HG02610 (cell line): Measurements from ENCODE around the gene RANBP9.

Experiments
- ATAC-seq: cut with Tn5 transposase; IDR thresholded peaks from one replicate; pipeline ENCODE4 v1.9.1; 2021; ENCODE audit warnings: mild to moderate bottlenecking, moderate library complexity; ENCODE audit not compliant: unreplicated experiment

The RANBP9 gene

DNA sequence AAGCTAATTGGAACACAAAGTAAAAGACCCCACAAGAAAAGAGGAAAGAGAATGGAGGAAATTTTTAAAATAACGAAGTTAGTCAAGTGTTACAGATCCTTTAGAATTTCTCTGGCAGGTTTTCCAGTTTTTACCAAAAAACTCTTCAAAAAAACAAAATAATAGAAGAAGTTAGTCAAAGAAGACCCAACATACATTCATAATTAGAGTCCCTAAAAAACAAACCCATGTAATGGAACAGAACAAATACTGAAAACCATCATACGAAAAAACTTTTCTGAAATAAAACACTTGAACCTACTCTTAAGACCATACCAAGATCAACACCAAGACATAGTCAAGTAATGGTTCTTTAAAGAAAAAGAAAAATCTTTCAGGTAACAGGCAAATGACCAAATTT, 31.6 kb downstream of the RANBP9 start:
- no peak for ATAC-seq

DNA sequence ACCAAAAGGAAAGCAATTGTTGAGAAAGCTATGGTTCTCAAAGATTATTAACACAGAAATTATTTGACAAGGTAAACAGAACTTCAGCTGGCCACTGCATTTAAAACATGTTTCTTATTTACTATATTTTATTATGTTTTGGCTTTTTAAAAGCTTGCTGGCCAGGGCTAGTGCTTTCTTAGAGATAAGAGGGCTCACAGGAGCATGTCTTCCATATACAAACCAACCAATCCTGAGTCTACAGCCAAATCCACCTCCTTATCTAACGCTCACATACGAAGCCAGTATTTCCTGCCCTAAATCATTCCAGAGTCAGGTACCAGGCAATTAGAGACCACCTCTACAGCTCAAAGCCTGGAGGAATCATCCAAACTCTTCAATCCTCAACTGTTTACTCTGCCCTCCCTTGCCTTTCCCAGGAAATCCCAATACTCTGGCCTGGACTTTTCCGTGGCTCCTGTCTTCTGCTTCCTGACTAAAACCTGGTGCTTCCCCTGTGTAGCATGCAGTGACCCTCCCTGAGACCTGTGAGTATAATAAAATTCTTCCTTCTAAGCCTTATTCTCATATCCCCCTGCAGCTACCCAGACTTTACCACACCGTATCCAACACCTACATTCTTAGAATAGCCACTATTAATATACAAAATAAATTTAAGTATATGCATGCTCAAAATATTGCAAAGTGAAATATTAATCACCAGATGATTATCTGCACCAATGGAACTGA, 33.2 kb downstream of the RANBP9 start:
- ATAC-seq: no peak

DNA sequence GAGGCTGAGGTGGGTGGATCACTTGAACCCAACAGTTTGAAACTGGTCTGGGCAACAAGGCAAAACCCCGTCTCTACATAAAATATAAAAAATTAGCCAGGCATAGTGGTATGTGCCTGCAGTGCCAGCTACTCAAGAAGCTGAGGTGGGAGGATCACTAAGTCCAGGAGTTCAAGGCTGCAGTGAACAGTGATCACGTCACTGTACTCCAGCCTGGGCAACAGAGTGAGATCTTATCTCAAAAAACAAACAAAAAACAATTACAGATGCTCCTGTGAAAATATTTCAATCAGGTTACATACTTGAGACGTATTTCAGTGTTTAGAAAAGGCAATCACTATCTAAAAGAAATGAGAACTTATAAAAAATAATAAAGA, 33.8 kb downstream of the RANBP9 start:
- ATAC-seq: no peak

DNA sequence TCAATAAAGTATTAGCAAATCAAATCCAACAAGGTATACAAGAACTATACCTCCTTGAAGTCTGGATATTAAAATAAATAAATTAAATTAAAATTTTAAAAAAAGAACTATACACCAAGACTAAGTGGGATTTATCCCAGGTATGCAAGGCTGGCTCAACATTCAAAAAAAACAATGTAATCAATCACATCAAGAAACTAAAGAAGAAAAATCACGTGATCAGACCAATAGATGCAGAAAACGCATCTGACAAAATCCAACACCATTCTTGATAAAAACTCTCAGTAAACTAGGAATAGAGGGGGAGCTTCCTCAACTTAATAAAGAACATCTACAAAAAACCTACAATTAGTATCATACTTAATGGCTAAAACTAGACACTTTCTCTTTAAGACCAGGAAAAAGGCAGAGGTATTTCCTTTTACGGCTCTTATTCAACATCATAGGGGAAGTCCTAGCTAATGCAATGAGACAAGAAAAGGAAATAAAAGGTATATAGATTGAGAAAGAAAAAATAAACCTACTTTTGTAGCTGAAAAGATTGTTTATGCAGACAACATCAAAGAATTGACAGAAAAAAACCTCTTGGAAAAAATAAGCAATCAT, 35.0 kb downstream of the RANBP9 start:
- no peak for ATAC-seq

DNA sequence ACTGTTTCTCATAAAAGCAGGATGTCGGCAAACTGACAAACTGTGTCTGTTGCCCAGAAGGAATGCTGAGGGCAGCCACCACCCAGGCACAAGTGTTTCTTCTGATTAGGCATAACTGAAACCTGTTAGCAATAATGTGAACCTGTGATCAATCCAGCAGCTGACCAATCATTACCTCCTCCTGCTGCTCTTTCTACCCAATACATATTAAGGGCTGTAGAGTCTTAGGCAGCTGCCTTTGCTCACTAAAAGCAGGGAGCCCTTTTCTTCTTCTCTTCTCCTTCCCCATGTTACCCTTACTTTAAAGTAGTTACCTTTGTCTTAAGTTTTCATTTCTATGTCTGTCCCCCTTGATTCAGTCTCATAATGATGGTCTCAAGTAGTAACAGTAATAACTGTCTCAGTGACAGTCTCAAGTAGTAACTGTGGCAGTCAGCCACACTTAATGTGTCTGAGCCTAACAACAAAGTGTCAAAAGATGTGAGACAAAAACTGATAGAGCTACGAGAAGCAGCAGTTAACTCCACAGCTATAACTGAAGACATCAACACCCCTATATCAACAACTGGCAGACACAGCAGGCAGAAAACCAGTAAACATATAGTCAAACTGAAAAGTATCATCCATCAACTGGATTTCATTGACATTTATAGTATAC, 37.0 kb downstream of the RANBP9 start:
- ATAC-seq: no peak

DNA sequence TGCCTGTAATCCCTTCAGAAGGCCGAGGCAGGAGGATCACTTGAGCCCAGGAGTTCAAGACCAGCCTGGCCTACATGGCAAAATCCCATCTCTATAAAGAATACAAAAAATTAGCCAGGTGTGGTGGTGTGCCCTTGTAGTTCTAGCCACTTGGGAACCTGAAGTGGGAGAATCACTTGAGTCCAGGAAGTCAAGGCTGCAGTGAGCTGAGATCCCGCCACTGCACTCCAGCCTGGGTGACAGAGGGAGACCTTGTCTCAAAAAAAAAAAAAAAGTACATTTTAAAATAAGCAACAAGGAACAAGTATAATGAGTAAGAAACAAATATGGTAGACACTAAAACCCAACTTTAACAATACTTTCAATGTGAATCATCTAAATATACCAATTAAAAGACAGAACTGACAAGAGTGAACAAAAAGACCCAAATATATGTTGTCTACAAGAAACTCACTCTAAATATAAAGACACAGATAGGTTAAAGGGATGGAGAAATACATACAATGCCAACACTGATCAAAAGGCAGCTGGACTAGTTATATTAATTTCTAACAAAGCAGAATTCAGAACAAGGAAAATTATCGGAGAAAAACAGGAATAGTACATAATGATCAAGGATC, 37.7 kb downstream of the RANBP9 start:
- ATAC-seq: no peak

DNA sequence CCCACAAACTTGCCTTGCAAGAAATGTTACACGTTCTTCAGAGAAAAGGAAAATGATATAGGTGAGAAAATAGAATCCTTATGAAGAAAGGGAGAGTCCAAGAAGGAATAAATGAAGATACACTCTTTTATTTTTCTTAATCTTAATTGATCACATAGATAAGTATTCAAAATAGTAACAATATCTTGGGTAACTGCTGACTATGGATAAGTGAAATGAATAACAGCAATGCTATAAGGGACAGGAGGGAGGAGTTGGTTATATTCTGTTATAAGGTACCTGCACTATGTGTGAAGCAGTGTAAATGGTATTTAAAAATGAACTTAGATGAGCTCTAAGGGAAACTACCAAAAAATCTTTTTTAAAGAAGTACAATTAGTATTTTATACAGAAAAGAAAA, 38.3 kb downstream of the RANBP9 start:
- no peak for ATAC-seq

DNA sequence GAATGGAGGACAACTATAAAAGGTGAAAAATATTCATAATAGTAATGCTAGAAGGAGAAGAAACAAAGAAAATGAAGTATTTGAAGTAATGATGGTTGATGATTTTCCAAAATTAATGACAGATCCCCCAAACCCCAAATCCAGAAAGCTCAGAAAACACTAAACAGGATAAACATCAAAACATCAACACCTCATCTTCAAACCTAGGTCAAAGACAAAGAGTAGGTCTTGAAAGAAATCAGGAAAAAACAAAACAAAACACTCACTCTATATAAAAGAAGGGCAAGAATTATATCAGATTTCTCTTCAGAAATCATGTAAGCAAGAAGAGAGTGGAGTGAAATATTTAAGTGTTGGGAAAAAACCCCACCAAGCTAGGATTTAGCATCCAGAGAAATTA, 38.7 kb downstream of the RANBP9 start:
- no peak for ATAC-seq

DNA sequence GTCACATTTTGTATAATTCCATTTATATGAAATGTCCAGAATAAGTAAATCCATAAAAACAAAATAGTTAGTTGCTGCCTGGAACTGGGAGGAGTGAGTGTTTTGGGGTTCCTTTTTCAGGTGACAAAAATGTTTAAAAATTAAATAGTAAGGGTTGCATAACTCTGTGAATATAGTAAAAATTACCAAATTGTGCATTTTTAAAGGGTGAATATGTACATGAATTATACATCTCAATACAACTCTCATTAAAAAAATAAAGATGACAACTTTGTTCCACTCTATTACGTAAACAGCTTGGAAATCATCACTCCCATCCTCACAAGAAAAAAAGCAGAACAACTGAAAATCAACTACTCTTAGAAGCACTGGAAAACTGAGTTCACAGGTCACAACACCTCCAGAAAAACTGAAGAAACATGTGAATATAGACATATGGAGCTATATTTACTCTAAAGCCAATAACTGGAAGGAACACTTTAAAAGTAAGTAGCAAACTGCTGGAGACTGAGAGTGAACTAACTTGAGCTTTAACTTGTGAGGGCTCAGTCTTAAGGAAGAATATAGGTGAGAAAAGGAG, 40.0 kb downstream of the RANBP9 start:
- no peak for ATAC-seq

DNA sequence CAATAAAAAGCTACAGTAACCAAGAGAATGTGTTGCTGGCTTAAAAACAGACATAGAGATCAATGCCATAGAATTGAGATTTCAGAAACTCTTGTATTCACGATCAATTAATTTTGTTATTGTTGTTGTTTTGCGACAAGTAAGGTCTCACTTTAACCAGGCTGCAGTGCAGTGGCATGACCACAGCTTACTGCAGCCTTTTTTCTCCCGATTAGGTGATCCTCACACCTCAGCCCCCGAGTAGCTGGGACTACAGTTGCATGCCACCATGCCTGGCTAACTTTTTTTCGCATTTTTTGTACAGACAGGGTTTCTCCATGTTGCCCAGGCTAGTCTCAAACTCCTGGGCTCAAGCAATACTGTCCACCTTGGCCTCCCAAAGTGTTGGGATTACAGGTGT, 42.2 kb downstream of the RANBP9 start:
- no peak for ATAC-seq

DNA sequence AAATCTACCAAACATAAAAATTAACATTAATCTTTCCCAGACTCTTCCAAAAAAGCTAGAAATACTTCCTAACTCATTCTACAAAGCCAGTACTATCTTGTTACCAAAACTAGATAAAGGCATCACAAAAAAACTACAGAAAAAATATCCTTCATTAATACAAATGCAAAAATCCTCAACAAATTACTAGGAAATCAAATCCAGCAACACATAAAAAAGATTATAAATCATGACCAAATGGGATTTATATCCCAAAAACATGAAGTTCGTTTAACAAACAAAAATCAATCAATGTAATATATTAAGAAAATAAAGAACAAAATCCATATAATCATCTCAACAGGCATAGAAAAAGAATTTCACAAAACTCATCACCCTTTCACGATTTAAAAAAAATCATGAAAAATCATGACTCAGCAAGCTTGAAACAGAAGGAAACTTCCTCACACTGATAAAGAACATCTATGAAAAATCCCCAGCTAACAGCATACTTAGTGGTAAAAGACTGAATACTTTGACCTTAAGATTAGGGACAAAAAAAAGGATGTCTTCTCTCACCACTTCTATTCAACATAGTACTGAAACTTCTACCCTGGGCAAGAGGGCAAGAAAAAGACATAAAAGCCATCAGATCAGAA, 43.2 kb downstream of the RANBP9 start:
- peak; percentile 88 for ATAC-seq

DNA sequence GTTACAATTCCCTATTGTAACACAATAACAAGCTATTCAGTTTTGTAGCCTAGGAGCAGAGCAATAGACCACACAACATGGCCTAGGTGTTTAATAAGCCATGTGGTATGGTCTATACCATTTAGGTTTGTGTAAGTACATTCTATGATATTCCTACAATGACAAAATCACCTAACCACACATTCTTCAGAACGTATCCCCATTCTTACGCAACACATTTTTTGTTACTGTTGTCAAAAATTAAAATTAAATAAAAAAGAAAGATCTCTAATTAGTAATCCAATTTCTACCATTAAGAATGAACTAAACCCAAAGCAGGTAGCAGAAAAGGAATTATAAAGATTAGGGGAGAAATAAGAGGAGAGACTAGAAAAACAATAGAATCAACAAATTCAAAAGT, 44.0 kb downstream of the RANBP9 start:
- no peak for ATAC-seq

DNA sequence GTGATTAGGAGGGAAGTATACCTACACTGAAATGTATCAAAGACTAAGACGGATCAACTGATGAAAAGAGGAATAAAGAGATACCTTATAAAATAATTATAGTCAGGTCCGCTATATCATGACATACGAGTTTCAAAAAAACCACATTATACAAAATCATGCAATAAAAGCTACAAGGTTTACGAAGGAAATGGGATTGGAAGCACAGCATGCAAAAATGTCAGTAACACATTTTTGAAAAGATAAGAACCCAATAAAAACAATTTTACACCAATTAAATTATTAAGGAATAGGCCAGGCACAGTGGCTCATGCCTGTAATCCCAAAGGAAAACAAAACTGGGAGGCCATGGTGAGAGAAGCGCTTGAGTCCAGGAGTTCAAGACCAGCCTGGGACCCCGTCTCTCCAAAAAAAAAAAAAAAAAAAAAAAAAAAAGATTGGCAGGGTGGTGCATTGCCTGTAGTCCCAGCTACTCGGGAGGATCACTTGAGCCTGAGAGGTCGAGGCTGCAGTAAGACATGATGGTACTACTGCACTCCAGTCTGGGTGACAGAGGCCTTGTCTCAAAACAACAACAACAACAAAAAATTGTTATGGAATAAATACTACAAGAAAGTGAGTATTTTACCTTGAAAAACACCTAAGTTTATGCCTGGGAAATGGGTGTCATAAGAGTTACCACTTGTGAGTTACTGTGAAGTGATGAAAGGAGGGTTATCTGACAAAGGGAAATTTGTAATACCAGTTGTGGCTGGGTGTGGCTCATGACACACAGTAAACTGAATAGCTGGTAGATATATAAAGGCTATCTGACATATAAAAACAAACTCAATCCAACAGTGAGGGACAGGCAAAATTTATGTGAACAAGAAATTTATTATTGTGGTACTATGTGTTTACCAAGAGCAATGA, 45.2 kb downstream of the RANBP9 start:
- ATAC-seq: no peak

DNA sequence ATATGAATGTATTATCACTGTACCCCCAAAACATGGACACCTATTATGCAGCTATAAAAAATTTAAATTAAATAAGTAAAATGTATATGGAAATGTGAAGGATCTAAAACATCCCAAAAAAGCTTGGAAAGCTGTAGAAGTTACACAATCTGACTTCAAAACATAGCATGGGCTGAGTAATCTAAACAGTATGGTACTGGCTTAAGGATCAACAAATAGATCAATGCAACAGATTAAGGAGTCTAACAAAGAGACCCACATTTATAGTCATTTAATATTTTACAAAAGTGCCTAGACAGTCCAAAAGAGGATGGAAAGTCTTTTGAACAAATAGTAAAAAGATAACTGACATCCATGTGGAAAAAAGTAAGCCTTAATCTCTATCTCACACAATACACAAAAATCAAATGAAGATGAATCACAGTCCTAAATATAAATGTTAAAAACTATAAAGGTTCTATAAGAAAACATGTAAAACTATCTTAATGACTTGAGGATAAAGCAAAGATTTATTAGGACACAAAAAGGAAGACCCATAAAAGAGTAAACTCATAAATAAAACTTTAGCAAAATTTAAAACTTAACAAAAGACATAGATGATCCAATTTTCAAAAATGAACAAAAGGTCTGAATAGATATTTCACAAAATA, 46.8 kb downstream of the RANBP9 start:
- ATAC-seq: no peak

DNA sequence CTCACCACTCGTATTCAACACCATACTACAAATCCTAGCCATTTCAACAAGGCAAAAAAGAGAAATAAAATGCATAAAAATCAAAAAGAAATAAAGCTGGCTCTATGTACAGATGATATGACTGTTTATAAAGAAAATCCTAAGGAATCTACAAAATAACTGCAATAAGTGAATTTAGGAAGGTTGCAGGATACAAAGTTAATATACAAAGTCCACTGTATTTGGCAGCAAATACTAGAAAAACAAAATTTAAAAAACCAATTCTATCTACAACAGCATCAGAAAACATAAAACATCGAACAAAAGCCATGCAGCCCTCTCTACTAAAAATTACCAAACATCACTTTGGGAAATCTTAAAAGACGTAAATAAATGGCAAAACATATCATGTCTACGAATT, 47.6 kb downstream of the RANBP9 start:
- no peak for ATAC-seq

DNA sequence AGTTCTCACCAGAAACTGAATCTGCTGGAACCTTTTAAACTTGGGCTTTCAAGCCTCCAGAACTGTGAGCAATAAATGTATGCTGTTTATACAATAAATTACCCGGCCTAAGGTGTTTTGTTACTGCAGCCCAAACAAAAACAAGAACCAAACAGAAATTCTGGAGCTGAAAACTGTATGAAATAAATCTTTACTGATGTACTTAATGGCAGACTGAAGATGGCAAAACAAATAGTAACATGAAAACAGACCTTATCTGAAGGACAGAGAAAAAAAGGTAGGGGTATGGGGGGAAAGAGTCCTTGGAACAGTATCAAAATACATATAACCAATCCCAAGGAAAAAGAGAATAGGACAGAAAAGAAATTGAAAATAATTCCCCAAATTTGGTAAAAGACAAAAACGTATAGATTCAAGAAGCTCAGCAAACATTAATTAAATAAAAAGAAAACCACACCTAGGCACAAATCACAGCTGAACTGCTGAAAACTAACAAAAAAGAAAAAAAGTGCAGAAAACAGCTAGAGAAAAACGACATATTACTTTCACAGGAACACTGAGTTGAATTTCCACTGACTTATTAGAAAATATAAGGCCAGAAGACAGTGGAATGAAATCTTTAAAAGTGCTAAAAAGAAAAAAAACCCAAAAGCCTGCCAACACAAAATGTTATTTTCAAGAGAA, 48.8 kb downstream of the RANBP9 start:
- no peak for ATAC-seq

DNA sequence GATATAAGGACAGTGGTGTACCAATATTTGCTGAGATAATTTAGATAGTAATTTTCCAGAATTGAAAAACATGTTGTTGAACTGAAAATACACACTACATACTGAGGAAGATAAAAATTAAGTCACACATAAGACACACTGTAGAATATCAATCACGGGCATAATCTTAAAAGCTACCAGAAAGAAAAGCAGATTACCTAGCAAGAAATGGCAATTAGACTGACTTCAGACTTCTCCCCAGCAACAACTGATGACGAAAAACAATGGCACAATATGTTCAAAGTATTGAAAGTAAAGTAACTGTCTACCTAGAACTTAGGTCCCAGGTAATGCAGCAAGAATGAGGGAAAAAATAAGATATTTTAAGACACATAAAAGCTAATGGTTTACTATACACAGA, 50.0 kb downstream of the RANBP9 start:
- ATAC-seq: no peak

DNA sequence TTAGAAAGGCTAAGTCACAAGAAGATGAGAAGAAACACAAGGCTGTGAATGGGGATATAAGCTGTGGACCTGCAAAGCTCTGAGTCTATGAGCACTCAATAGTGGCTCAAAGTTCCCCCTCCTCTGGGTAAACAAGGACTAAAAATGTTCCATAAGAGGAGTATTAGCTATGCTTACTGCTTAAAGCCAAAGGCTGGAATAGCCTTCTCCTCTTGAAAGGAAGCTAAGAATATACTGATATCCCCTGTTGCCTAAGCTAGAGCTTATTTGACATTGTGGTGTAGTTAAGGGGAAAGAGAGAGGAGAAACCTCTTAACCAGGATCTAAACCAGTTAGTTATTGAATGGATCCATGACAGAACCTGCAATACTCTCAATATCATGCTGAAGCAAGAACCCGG, 50.7 kb downstream of the RANBP9 start:
- ATAC-seq: no peak

DNA sequence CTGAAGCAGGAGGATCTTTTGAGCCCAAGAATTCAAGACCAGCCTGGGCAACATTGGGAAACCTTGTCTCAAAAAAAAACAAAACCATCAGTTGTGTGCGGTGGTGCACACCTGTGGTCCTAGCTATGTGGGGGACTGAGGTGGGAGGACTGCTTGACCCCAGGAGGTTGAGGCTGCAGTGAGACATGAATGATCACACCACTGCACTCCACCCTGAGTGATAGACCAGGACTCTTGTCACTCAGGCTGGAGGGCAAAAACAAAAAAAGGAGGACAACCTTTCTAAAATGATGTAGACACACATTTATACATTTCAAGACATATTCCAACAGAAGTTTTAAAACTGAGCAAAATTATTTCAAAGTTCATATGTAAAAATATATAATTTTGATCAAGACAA, 51.4 kb downstream of the RANBP9 start:
- no peak for ATAC-seq
